BE2C (cell line): ENCODE measurements around the gene TLX1. TPM values are rescaled to one million over a fixed set of nuclear protein-coding genes. Genes with fewer than 3 reads are reported as not detected.

Experiments used
- DNase-seq: peaks from one replicate; pipeline ENCODE4 v3.0.0-alpha.2; 2020
- H3K27me3 ChIP-seq: fragments of 250-450 bp; sonication (Bioruptor Pico); 2 replicates; pipeline ENCODE4 v1.5.1; 2020; ENCODE audit warnings: mild to moderate bottlenecking
- H3K36me3 ChIP-seq: fragments of 250-450 bp; sonication (Bioruptor Pico); 2 replicates; pipeline ENCODE4 v1.5.1; 2020; ENCODE audit warnings: mild to moderate bottlenecking
- H3K4me1 ChIP-seq: fragments of 250-450 bp; sonication (Bioruptor Pico); 2 replicates; pipeline ENCODE4 v1.5.1; 2020
- H3K4me3 ChIP-seq: 2 replicates; pipeline ENCODE4 v1.5.1; 2011; ENCODE audit warnings: low read depth, low read length
- H3K9me3 ChIP-seq: fragments of 250-450 bp; sonication (Bioruptor Pico); 2 replicates; pipeline ENCODE4 v1.5.1; 2020
- CTCF ChIP-seq: IDR thresholded peaks from 2 replicates; pipeline ENCODE4 v1.5.1; 2012; ENCODE audit warnings: mild to moderate bottlenecking, low read depth, low read length
- polyA plus RNA-seq: library from polyadenylated mRNA; unstranded; fragments of >200 nt; gene quantifications from one replicate; pipeline ENCODE4 v1.2.1, GENCODE V29; 2012; ENCODE audit warnings: low read depth, missing spikeins; ENCODE audit not compliant: insufficient read length, insufficient read depth

The TLX1 gene
- 6.1 TPM for polyA plus RNA-seq

- Histone ChIP-seq H3K36me3 (no peaks in the 10 kb centered on the region), H3K27me3 (peaks cover 51% of the 10 kb centered on the region), H3K4me1 (no peaks in the 10 kb centered on the region; the same call in none of the 2 replicates), H3K9me3 (no peaks in the 10 kb centered on the region), H3K4me3 (peak within 1 kb of the TSS; percentile 60)
- peak; percentile 76 for DNase-seq
- TF ChIP-seq CTCF = peak; percentile 31; the same call in 1 of the 2 replicates
Observed at GRCh38 chr10:101130984-101131961, at the start of gene TLX1. Gene TLX1 (plus strand): TSS chr10:101131300. CDS start chr10:101131542, 242 bp downstream.

DNA sequence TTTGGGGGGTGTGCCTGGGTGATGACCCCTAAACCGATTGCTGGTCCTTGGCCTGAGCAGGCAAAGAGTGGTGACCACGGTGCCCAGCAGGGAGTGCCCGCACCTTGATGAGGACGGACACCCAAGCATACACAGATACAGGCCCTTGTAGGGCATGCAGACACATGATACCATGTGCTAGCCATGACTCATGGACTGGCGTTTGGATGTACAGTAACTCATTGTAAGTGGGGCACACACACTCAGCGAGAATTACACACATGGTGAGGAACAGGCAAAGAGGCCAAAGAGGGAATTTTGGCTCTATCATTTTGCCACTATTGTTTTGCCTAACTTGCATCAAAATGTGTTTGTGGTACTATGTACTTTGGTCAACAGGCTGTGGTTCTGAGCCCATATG lies 45.3 kb upstream of the TLX1 start:
- H3K9me3 ChIP-seq = no peaks in the 10 kb centered on the region
- no peaks in the 10 kb centered on the region for H3K36me3 ChIP-seq
- no peak for DNase-seq
- H3K27me3 ChIP-seq = no peaks in the 10 kb centered on the region
- no peak overlapping the region for H3K4me3 ChIP-seq
- H3K4me1 ChIP-seq = peaks cover 21% of the 10 kb centered on the region
- no peak for TF ChIP-seq CTCF

DNA sequence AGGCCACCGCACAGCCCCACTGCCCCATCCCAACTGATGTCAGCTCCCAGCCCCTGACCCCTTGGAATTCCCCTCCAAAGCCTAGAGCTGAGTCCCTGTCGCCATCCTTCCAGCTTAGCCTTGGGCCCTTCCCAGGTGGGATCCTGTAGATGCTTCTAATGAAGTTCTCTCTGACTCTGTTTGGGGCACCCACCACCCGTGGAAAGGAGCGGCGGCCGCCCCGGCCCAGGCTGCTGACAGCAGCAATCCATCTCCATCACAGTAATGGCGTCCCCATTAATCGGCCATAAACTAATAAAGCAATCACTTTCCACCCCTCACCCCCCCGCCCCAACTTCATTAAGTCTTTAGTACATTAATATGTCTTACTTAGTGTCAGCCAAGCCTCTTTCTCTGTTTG lies 43.7 kb upstream of the TLX1 start:
- no peak for DNase-seq
- no peak overlapping the region for H3K4me3 ChIP-seq
- no peak for TF ChIP-seq CTCF
- no peaks in the 10 kb centered on the region for H3K27me3 ChIP-seq
- no peaks in the 10 kb centered on the region for H3K36me3 ChIP-seq
- H3K9me3 ChIP-seq = no peaks in the 10 kb centered on the region
- peaks cover 16% of the 10 kb centered on the region for H3K4me1 ChIP-seq

DNA sequence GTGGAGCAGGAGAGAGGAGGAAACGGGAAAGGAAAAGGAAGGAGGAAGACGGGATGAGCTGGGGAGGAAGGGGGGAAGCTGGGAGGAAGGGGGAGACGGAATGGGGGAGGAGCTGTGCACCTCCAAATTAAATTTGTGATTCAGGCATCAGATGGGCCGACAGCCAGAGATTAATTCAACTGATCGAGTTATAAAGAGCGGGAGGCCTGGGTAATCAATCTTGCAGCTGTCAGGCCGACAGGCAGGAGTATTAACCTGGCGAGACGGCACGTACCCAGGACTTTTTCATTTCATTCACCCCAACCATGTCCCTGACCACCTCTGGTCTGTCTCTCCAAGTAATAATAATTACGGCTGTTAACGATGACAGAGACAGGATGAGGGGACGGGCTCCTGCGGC lies 43.1 kb upstream of the TLX1 start:
- Histone ChIP-seq H3K9me3 (no peaks in the 10 kb centered on the region), H3K36me3 (no peaks in the 10 kb centered on the region), H3K4me1 (peaks cover 16% of the 10 kb centered on the region), H3K4me3 (peak overlapping the region; percentile 35), H3K27me3 (no peaks in the 10 kb centered on the region)
- TF ChIP-seq CTCF = no peak
- DNase-seq = peak; percentile 35

DNA sequence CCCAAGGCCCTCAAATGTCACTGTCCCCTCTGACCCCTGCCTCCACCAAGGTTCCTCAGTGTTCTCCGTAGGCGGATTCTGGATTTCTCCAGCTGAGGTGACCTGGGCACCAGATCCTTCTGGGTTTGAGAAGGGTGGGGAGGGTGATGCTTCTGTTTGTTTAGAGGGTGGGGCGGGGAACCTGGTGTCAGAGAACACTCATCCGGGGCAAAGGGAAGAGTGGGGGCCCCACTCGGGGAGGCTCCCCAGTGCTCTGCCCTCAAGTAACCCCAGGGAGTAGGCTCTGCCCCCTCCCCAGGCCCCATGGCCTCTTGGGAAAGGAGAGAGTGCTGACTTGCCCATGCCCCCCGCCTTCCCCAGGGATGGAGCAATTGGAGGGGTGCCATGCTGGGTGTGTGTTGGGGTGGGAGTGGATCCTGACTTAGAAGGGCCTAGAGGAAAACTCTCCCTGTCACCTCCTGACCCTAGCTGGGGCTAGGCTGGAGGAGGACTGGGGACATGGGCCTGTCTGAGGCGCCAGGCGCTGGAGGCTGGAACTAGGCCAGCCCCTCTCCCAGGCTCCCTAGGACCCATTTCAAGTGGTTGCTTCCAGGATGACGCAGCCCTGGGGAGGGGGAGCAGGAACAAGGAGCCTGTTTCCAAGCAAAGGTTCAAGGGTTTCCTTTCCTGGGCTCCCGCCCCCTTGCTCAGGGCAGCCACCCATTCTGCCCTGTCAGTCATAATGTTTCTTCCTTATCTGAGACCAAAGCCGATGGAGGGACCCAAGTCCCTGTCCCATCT lies 41.4 kb upstream of the TLX1 start:
- no peak for DNase-seq
- no peaks in the 10 kb centered on the region for H3K27me3 ChIP-seq

More for the DNA sequence above, 41.4 kb upstream of the TLX1 start:
- no peak for TF ChIP-seq CTCF
- Histone ChIP-seq H3K9me3 (no peaks in the 10 kb centered on the region), H3K4me1 (peaks cover 16% of the 10 kb centered on the region), H3K36me3 (no peaks in the 10 kb centered on the region), H3K4me3 (no peak overlapping the region)
